GM18951 (cell line): ENCODE data around the gene ORAI2.
A peak's percentile ranks its signal among the peaks of the same experiment; 100 is the strongest.

Experiments used
- POLR2A ChIP-seq: IDR thresholded peaks from 4 replicates; pipeline ENCODE4 v1.6.1; 2011; ENCODE audit warnings: mild to moderate bottlenecking; ENCODE audit not compliant: insufficient read length, insufficient read depth; ENCODE audit errors: extremely low read depth
- in situ Hi-C: fragments of 300-500 bp; cut with MboI; formaldehyde crosslinking; loops from one replicate; pipeline ENCODE4 v1.12.0; 2022; ENCODE audit warnings: low sequenced_read_pairs, mixed read lengths, inconsistent platforms; ENCODE audit not compliant: unreplicated experiment

Gene ORAI2

GRCh38 chr7:102433219-102434038 is at the start of gene ORAI2:
Gene ORAI2, plus strand, starts transcription at chr7:102433575. Its CDS starts 5,382 bp downstream, at chr7:102438957.
- TF ChIP-seq POLR2A, result peak; percentile 70
- in situ Hi-C loops, result no loop called here

- in situ Hi-C loops, result loop anchor here (5.0 kb wide), 1 partner anchor 105 kb away; no protein-coding TSS in a partner anchor
- TF ChIP-seq POLR2A, result no peak
Measured at GRCh38 chr7:102387064-102387463, 46.3 kb upstream of the ORAI2 start.

GRCh38 chr7:102389810-102390209 is 43.6 kb upstream of the ORAI2 start:
- no peak for TF ChIP-seq POLR2A
- in situ Hi-C loops, result loop anchor here (5.0 kb wide), 1 partner anchor 108 kb away; no protein-coding TSS in a partner anchor

- TF ChIP-seq POLR2A, result no peak
- in situ Hi-C loops, result no loop called here
Measured at GRCh38 chr7:102390697-102391484, 42.5 kb upstream of the ORAI2 start.

GRCh38 chr7:102392330-102392729 is 41.0 kb upstream of the ORAI2 start:
- in situ Hi-C loops, result no loop called here
- TF ChIP-seq POLR2A, result no peak

- TF ChIP-seq POLR2A, result no peak
- in situ Hi-C loops, result no loop called here
Measured at GRCh38 chr7:102393467-102393866, 39.9 kb upstream of the ORAI2 start.

GRCh38 chr7:102395592-102395872 is 37.8 kb upstream of the ORAI2 start:
- in situ Hi-C loops, result no loop called here
- no peak for TF ChIP-seq POLR2A

DNA sequence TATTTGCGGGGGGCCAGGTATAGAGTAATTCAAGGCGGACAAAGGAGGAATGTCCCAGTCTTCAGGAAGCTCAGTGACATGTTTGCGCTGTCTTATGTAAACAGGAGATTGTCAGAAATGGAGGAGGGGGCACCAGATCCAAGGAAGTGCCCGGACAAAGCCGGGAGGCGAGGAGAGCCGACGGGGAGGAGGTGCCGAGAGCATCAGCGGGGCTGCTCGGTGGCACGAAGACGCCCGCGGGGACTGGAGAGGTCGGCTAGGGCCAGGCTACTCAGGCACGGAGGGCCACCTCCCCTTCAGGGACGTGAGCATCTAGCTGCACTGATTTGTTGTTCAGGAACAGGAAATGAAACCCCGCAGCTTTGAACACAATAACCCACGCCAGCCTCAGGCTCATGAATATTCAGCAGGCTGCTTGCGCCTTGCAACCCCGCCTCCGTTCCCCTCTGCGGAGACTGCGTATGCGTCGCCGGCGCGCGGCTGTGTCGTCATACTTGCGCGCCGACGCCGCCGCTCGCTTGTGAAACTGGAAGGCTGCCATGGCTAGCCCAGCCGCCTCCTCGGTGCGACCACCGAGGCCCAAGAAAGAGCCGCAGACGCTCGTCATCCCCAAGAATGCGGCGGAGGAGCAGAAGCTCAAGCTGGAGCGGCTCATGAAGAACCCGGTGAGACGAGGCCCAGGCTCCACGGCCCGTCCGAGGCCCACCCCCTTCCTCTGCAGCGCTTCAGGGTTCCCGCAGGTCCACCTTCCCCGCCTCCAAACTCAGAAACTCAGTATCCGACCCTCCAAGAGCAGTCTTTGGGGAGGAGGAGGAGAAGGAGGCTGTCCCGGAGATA is 37.3 kb upstream of the ORAI2 start, which contains the start of gene PRKRIP1:
PRKRIP1 (plus strand) TSS at position 491 of the 837 bp plus-strand sequence; CDS start at position 540, 49 bp downstream.
- in situ Hi-C loops, result no loop called here
- peak; percentile 70 for TF ChIP-seq POLR2A

- in situ Hi-C loops, result no loop called here
- TF ChIP-seq POLR2A, result no peak
Measured at GRCh38 chr7:102396710-102397019, 36.7 kb upstream of the ORAI2 start.

DNA sequence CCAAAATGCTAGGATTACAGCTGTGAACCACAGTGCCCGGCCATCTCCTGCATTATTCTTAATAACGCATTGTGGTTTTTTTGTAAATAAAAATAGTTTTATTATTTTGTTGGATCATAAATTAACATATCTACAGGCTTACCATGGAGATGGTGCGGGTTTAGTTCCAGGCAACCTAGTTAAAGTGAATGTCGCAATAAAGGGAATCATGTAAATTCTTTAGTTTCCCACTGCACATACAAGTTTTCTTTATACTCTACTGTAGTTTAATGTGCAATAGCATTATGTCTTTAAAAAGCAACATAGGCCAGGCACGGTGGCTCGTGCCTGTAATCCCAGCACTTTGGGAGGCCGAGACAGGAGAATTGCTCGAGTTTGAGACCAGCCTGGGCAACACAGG is 34.8 kb upstream of the ORAI2 start:
- in situ Hi-C loops, result no loop called here
- no peak for TF ChIP-seq POLR2A

- in situ Hi-C loops, result no loop called here
Measured at GRCh38 chr7:102400360-102400759, 33.0 kb upstream of the ORAI2 start.

GRCh38 chr7:102403563-102403962 is 29.8 kb upstream of the ORAI2 start:
- in situ Hi-C loops, result no loop called here
- TF ChIP-seq POLR2A, result no peak

More at GRCh38 chr7:102400360-102400759, 33.0 kb upstream of the ORAI2 start:
- TF ChIP-seq POLR2A, result no peak
